Smooth muscle cell of the brain vasculature (primary cell): ENCODE measurements around the gene RENBP.
"Not testable (repeated sequence)": the region's sequence is repeated elsewhere in the genome, so short reads cannot be mapped to it uniquely, and the experiment has no call there.

Experiments used
- DNase-seq: peaks from one replicate; pipeline ENCODE4 v3.0.0-alpha.2; 2012; ENCODE audit warnings: low read depth, low spot score

RENBP gene

GRCh38 chrX:153944140-153944799 lies at the start of gene RENBP:
TSS of gene RENBP (minus strand) at chrX:153944643. CDS start at chrX:153944610, 33 bp downstream.
- no peak for DNase-seq

GRCh38 chrX:153993978-153994377 lies 49.5 kb upstream of the RENBP start:
- no peak for DNase-seq

GRCh38 chrX:153993079-153993478 lies 48.6 kb upstream of the RENBP start:
- DNase-seq = no peak

- no peak for DNase-seq
Observed at GRCh38 chrX:153992180-153992579, 47.7 kb upstream of the RENBP start.

- DNase-seq = no peak
Observed at GRCh38 chrX:153991013-153991580, 46.7 kb upstream of the RENBP start.

- no peak for DNase-seq
Observed at GRCh38 chrX:153989973-153990655, 45.7 kb upstream of the RENBP start.

GRCh38 chrX:153988493-153988892 lies 44.0 kb upstream of the RENBP start:
- DNase-seq = no peak

- no peak for DNase-seq
Observed at GRCh38 chrX:153984351-153985178, 40.1 kb upstream of the RENBP start.

- no peak for DNase-seq
Observed at GRCh38 chrX:153983321-153983801, 38.9 kb upstream of the RENBP start.

GRCh38 chrX:153981771-153982533 lies 37.5 kb upstream of the RENBP start:
- DNase-seq = peak; percentile 51

- no peak for DNase-seq
Observed at GRCh38 chrX:153981231-153981630, 36.8 kb upstream of the RENBP start.

GRCh38 chrX:153980394-153980793 lies 36.0 kb upstream of the RENBP start:
- DNase-seq = not testable (repeated sequence)

GRCh38 chrX:153974726-153975286 lies 30.4 kb upstream of the RENBP start:
- DNase-seq = no peak

- DNase-seq = no peak
Observed at GRCh38 chrX:153974003-153974725, 29.7 kb upstream of the RENBP start.

GRCh38 chrX:153973127-153974002 lies 28.9 kb upstream of the RENBP start:
- DNase-seq = no peak

- peak; percentile 70 for DNase-seq
Observed at GRCh38 chrX:153972368-153973126, 28.1 kb upstream of the RENBP start, which contains the start of gene TMEM187. TSS of gene TMEM187 (plus strand) at chrX:153972754. CDS start at chrX:153982063, 9,309 bp downstream.

GRCh38 chrX:153971450-153972367 lies 27.3 kb upstream of the RENBP start, which contains the start of gene HCFC1:
TSS of gene HCFC1 (minus strand) at chrX:153971818. CDS start at chrX:153970840, 978 bp downstream.
- DNase-seq = peak; percentile 75
